Measurements from ENCODE around the gene FAM174B.

GRCh38 chr15:92584105-92584504 is 71.5 kb downstream of the FAM174B start:
- no peak for TF ChIP-seq CTCF (IDR thresholded peaks at IDR 0.05 in 2 of 3, conservative IDR thresholded peaks at IDR 0.05 in 1 of 3; ENCODE audit: control insufficient read depth in 2 of 3, extremely low read depth in 1 of 3, insufficient read depth in 1 of 3, low read depth in 3 of 3, low read length in 3 of 3)
- no peak for TF ChIP-seq YY1 (IDR thresholded peaks at IDR 0.05; ENCODE audit: low read depth, low read length)
- no peak for TF ChIP-seq EZH2 (IDR thresholded peaks at IDR 0.05; ENCODE audit: borderline replicate concordance, control insufficient read depth, low read depth, low read length)
